Activated T-cell treated with anti-CD3 and anti-CD28 coated beads, Interleukin-2, amount 50 U/mL, for 24 hours (primary cell): Measurements from ENCODE around the gene OR2A14.
A peak's percentile ranks its signal among the peaks of the same experiment; 100 is the strongest.

Source experiments
- DNase-seq: peaks from one replicate; pipeline ENCODE4 v3.0.0-alpha.2; 2020
- H3K27ac Mint-ChIP-seq: 2 replicates; pipeline ENCODE4 v1.8.0; 2020; ENCODE audit warnings: mild to moderate bottlenecking, mixed read lengths
- H3K27me3 Mint-ChIP-seq: 2 replicates; pipeline ENCODE4 v1.8.0; 2020; ENCODE audit warnings: mixed read lengths
- H3K36me3 Mint-ChIP-seq: 2 replicates; pipeline ENCODE4 v1.8.0; 2020; ENCODE audit warnings: low read depth, mixed read lengths
- H3K4me1 Mint-ChIP-seq: 2 replicates; pipeline ENCODE4 v1.8.0; 2020; ENCODE audit warnings: low read depth, mixed read lengths
- H3K4me3 Mint-ChIP-seq: 2 replicates; pipeline ENCODE4 v1.8.0; 2020; ENCODE audit warnings: mild to moderate bottlenecking, moderate library complexity, mixed read lengths
- H3K9me3 Mint-ChIP-seq: 2 replicates; pipeline ENCODE4 v1.8.0; 2020; ENCODE audit warnings: mixed read lengths

Gene OR2A14

GRCh38 chr7:144122876-144123275 lies at the start of gene OR2A14:
OR2A14 (plus strand) TSS chr7:144123176; CDS start chr7:144129113, 5,937 bp downstream.
- Mint-ChIP-seq H3K4me3 (no peak within 1 kb of the TSS), H3K9me3 (no peaks in the 10 kb centered on the region), H3K4me1 (no peaks in the 10 kb centered on the region), H3K27ac (no peak within 1 kb of the TSS), H3K27me3 (peaks cover 2% of the 10 kb centered on the region), H3K36me3 (no peaks in the 10 kb centered on the region)
- DNase-seq: no peak

- no peak overlapping the region for H3K27ac Mint-ChIP-seq
- no peaks in the 10 kb centered on the region for H3K4me1 Mint-ChIP-seq
- H3K9me3 Mint-ChIP-seq: no peaks in the 10 kb centered on the region
- no peak overlapping the region for H3K4me3 Mint-ChIP-seq
- H3K27me3 Mint-ChIP-seq: peaks cover 11% of the 10 kb centered on the region
- H3K36me3 Mint-ChIP-seq: no peaks in the 10 kb centered on the region
- DNase-seq: no peak
These were observed 48.6 kb upstream of the OR2A14 start for GRCh38 chr7:144074374-144074773.

- H3K9me3 Mint-ChIP-seq: peaks cover 6% of the 10 kb centered on the region
- H3K27ac Mint-ChIP-seq: no peak within 1 kb of the TSS
- H3K27me3 Mint-ChIP-seq: peaks cover 6% of the 10 kb centered on the region
- no peaks in the 10 kb centered on the region for H3K4me1 Mint-ChIP-seq
- no peak within 1 kb of the TSS for H3K4me3 Mint-ChIP-seq
- no peaks in the 10 kb centered on the region for H3K36me3 Mint-ChIP-seq
- DNase-seq: no peak
These were observed 37.0 kb upstream of the OR2A14 start, which contains the start of gene OR2A12 for GRCh38 chr7:144085978-144086377. OR2A12 (plus strand) TSS chr7:144086278; CDS start chr7:144095108, 8,830 bp downstream.

- H3K27ac Mint-ChIP-seq: no peak overlapping the region
These were observed 36.2 kb upstream of the OR2A14 start for GRCh38 chr7:144086730-144087129.

GRCh38 chr7:144087230-144087629 lies 35.7 kb upstream of the OR2A14 start:
- no peak overlapping the region for H3K4me3 Mint-ChIP-seq
- H3K4me1 Mint-ChIP-seq: no peaks in the 10 kb centered on the region
- no peaks in the 10 kb centered on the region for H3K36me3 Mint-ChIP-seq
- DNase-seq: no peak
- H3K9me3 Mint-ChIP-seq: peaks cover 6% of the 10 kb centered on the region
- peaks cover 7% of the 10 kb centered on the region for H3K27me3 Mint-ChIP-seq
- H3K27ac Mint-ChIP-seq: no peak overlapping the region

More at GRCh38 chr7:144086730-144087129, 36.2 kb upstream of the OR2A14 start:
- Mint-ChIP-seq H3K36me3 (no peaks in the 10 kb centered on the region), H3K4me3 (no peak overlapping the region), H3K27me3 (peaks cover 7% of the 10 kb centered on the region), H3K9me3 (peaks cover 6% of the 10 kb centered on the region), H3K4me1 (no peaks in the 10 kb centered on the region)
- DNase-seq: no peak

- Mint-ChIP-seq H3K27ac (no peak overlapping the region), H3K4me3 (no peak overlapping the region), H3K36me3 (no peaks in the 10 kb centered on the region), H3K9me3 (peaks cover 6% of the 10 kb centered on the region), H3K4me1 (no peaks in the 10 kb centered on the region), H3K27me3 (peaks cover 15% of the 10 kb centered on the region)
- DNase-seq: no peak
These were observed 32.3 kb upstream of the OR2A14 start for GRCh38 chr7:144090667-144091066.

GRCh38 chr7:144098776-144099175 lies 24.2 kb upstream of the OR2A14 start:
- Mint-ChIP-seq H3K4me3 (no peak overlapping the region), H3K36me3 (no peaks in the 10 kb centered on the region), H3K27me3 (peaks cover 16% of the 10 kb centered on the region), H3K4me1 (peaks cover 6% of the 10 kb centered on the region), H3K27ac (no peak overlapping the region), H3K9me3 (no peaks in the 10 kb centered on the region)
- DNase-seq: no peak

GRCh38 chr7:144100607-144101006 lies 22.4 kb upstream of the OR2A14 start:
- DNase-seq: no peak
- no peaks in the 10 kb centered on the region for H3K9me3 Mint-ChIP-seq

GRCh38 chr7:144102041-144102440 lies 20.9 kb upstream of the OR2A14 start:
- Mint-ChIP-seq H3K9me3 (no peaks in the 10 kb centered on the region), H3K4me1 (peaks cover 6% of the 10 kb centered on the region), H3K36me3 (no peaks in the 10 kb centered on the region), H3K4me3 (no peak overlapping the region), H3K27ac (no peak overlapping the region), H3K27me3 (peaks cover 3% of the 10 kb centered on the region)
- DNase-seq: no peak

More at GRCh38 chr7:144100607-144101006, 22.4 kb upstream of the OR2A14 start:
- H3K4me1 Mint-ChIP-seq: peaks cover 6% of the 10 kb centered on the region
- H3K27ac Mint-ChIP-seq: no peak overlapping the region
- H3K27me3 Mint-ChIP-seq: peaks cover 9% of the 10 kb centered on the region
- H3K36me3 Mint-ChIP-seq: no peaks in the 10 kb centered on the region
- no peak overlapping the region for H3K4me3 Mint-ChIP-seq

GRCh38 chr7:144105211-144105610 lies 17.8 kb upstream of the OR2A14 start:
- H3K36me3 Mint-ChIP-seq: no peaks in the 10 kb centered on the region
- no peak for DNase-seq
- no peak overlapping the region for H3K4me3 Mint-ChIP-seq
- H3K27me3 Mint-ChIP-seq: peaks cover 3% of the 10 kb centered on the region
- peaks cover 5% of the 10 kb centered on the region for H3K4me1 Mint-ChIP-seq
- H3K9me3 Mint-ChIP-seq: no peaks in the 10 kb centered on the region
- H3K27ac Mint-ChIP-seq: no peak overlapping the region

GRCh38 chr7:144109283-144109682 lies 13.7 kb upstream of the OR2A14 start, which contains the start of gene OR2A2:
OR2A2 (plus strand) TSS chr7:144109583; CDS start chr7:144109583, 0 bp downstream.
- Mint-ChIP-seq H3K36me3 (no peaks in the 10 kb centered on the region), H3K9me3 (no peaks in the 10 kb centered on the region), H3K4me3 (no peak within 1 kb of the TSS), H3K27ac (no peak within 1 kb of the TSS), H3K27me3 (peaks cover 18% of the 10 kb centered on the region), H3K4me1 (no peaks in the 10 kb centered on the region)
- no peak for DNase-seq

- H3K4me3 Mint-ChIP-seq: no peak overlapping the region
- H3K27me3 Mint-ChIP-seq: peaks cover 18% of the 10 kb centered on the region
- H3K36me3 Mint-ChIP-seq: no peaks in the 10 kb centered on the region
- H3K4me1 Mint-ChIP-seq: no peaks in the 10 kb centered on the region
- no peak for DNase-seq
- H3K27ac Mint-ChIP-seq: no peak overlapping the region
- H3K9me3 Mint-ChIP-seq: no peaks in the 10 kb centered on the region
These were observed 12.7 kb upstream of the OR2A14 start for GRCh38 chr7:144110272-144110671.

- H3K4me3 Mint-ChIP-seq: no peak overlapping the region
- peaks cover 15% of the 10 kb centered on the region for H3K27me3 Mint-ChIP-seq
- H3K4me1 Mint-ChIP-seq: no peaks in the 10 kb centered on the region
- no peaks in the 10 kb centered on the region for H3K9me3 Mint-ChIP-seq
- H3K36me3 Mint-ChIP-seq: no peaks in the 10 kb centered on the region
- H3K27ac Mint-ChIP-seq: no peak overlapping the region
- no peak for DNase-seq
These were observed 9.3 kb upstream of the OR2A14 start for GRCh38 chr7:144113651-144114050.

- H3K36me3 Mint-ChIP-seq: no peaks in the 10 kb centered on the region
- H3K9me3 Mint-ChIP-seq: no peaks in the 10 kb centered on the region
- no peaks in the 10 kb centered on the region for H3K4me1 Mint-ChIP-seq
- peaks cover 5% of the 10 kb centered on the region for H3K27me3 Mint-ChIP-seq
- no peak overlapping the region for H3K27ac Mint-ChIP-seq
- no peak for DNase-seq
- H3K4me3 Mint-ChIP-seq: no peak overlapping the region
These were observed 4.6 kb upstream of the OR2A14 start for GRCh38 chr7:144118341-144118740.

GRCh38 chr7:144127714-144128334 lies 4.8 kb downstream of the OR2A14 start:
- no peaks in the 10 kb centered on the region for H3K4me1 Mint-ChIP-seq
- H3K9me3 Mint-ChIP-seq: no peaks in the 10 kb centered on the region
- no peaks in the 10 kb centered on the region for H3K36me3 Mint-ChIP-seq
- no peaks in the 10 kb centered on the region for H3K27me3 Mint-ChIP-seq
- no peak overlapping the region for H3K27ac Mint-ChIP-seq
- DNase-seq: peak; percentile 92
- H3K4me3 Mint-ChIP-seq: no peak overlapping the region
